ENCODE measurements around the gene AGXT2. TPM values are rescaled to one million over a fixed set of nuclear protein-coding genes. Genes with fewer than 3 reads are reported as not detected.

The AGXT2 gene
- total and polyA plus RNA-seq, 4 donors = not detected

Other genes starting within 250 kb of the AGXT2 start
- under 1 TPM; 0.62 to 0.72 TPM for gene TTC23L, start 208.8 kb downstream of the AGXT2 start, total RNA-seq
- 1 to 10 TPM in 1 of 2 donors, not detected in 1; 6.1 TPM for gene TTC23L, start 208.8 kb downstream of the AGXT2 start, polyA plus RNA-seq
- gene RAD1, start 132.4 kb downstream of the AGXT2 start, total RNA-seq = 10 to 100 TPM; 17.9 to 19.3 TPM
- gene RAD1, start 132.4 kb downstream of the AGXT2 start, polyA plus RNA-seq = 10 to 100 TPM; 19.3 to 21.2 TPM
- 10 to 100 TPM; 14.9 to 19.0 TPM for gene BRIX1, start 132.2 kb downstream of the AGXT2 start, total RNA-seq
- gene BRIX1, start 132.2 kb downstream of the AGXT2 start, polyA plus RNA-seq = 10 to 100 TPM; 12.4 to 16.6 TPM
- 10 to 100 TPM; 40.4 to 50.9 TPM for gene DNAJC21, start 118.4 kb downstream of the AGXT2 start, total RNA-seq
- gene DNAJC21, start 118.4 kb downstream of the AGXT2 start, polyA plus RNA-seq = 10 to 100 TPM; 26.9 to 49.2 TPM
- gene PRLR, start 182.5 kb upstream of the AGXT2 start, total RNA-seq = 1 to 10 TPM; 1.1 to 3.2 TPM
- under 1 TPM; 0.08 to 0.25 TPM for gene PRLR, start 182.5 kb upstream of the AGXT2 start, polyA plus RNA-seq